ENCODE data around the gene SMARCA2.

SMARCA2 gene

DNA sequence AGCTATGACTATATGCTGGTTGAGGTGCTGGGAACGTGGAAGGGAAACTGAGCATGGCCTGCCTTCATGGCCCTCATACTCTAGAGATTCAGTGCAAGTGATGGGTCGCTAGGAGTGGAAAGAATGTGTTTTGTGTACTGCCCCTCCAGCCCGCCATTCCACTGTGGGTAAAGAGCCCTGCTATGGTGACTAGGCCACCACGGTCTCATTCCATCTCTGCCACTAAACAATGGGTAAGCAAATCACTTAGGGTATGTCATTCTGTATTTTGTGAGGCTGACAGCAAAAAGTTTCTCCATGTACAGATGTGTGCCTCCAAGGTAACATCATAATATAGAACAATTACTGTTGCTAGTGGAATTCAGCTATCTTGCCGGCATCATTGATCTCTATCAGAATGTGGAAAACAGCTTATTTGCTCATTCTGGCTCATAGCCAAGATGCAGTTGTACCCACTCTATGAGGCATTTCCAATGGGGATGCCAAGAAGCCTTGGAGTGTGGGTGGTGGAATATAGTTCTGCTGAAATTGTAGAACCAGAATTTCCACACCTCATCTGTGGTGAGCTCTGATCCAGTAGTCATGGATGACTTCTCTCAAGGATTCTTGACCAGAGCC is 12.5 kb downstream of the SMARCA2 start:
- Histone ChIP-seq H3K9me2 (replicated peaks; ENCODE audit: insufficient read depth, low read length) (no peaks in the 10 kb centered on the region), H3K36me3 (replicated peaks; ENCODE audit: insufficient read depth, low read length) (0 out of 2 replicates have a peak, but pooled peaks cover 2% of the 10 kb centered on the region), H3K4me2 (ENCODE audit: low read depth, low read length) (no peak overlapping the region), H3K79me2 (ENCODE audit: low read length) (peaks cover 85% of the 10 kb centered on the region), H3K27ac (ENCODE audit: low read length) (no peak overlapping the region), H4K20me1 (ENCODE audit: insufficient read depth, low read length) (no peaks in the 10 kb centered on the region), H3K4me3 (ENCODE audit: low read length) (no peak overlapping the region), H3K9me3 (replicated peaks; ENCODE audit: insufficient read depth, low read length) (no peaks in the 10 kb centered on the region), H2AFZ (ENCODE audit: low read length) (no peak overlapping the region), H3F3A (ENCODE audit: insufficient read depth, low read length) (no peaks in the 10 kb centered on the region), H3K27me3 (replicated peaks; ENCODE audit: insufficient read depth, low read length) (no peaks in the 10 kb centered on the region), H3K9ac (ENCODE audit: low read length) (no peak overlapping the region), H3K4me1 (ENCODE audit: low read length) (no peaks in the 10 kb centered on the region)
- TF ChIP-seq EZH2phosphoT487 (IDR thresholded peaks at IDR 0.05; ENCODE audit: low read length) (no peak), CTCF (IDR thresholded peaks at IDR 0.05; ENCODE audit: low read length) (no peak), EZH2 (optimal IDR thresholded peaks at IDR 0.05; ENCODE audit: low read depth, low read length) (no peak)
- no peak for DNase-seq

- Histone ChIP-seq H3K4me2 (ENCODE audit: low read depth, low read length) (no peak overlapping the region), H3K79me2 (ENCODE audit: low read length) (peaks cover 79% of the 10 kb centered on the region), H3K9me2 (replicated peaks; ENCODE audit: insufficient read depth, low read length) (no peaks in the 10 kb centered on the region), H3K9me3 (replicated peaks; ENCODE audit: insufficient read depth, low read length) (no peaks in the 10 kb centered on the region), H3K36me3 (replicated peaks; ENCODE audit: insufficient read depth, low read length) (0 out of 2 replicates have a peak, but pooled peaks cover 5% of the 10 kb centered on the region), H3K27ac (ENCODE audit: low read length) (no peak overlapping the region), H3F3A (ENCODE audit: insufficient read depth, low read length) (no peaks in the 10 kb centered on the region), H3K4me3 (ENCODE audit: low read length) (no peak overlapping the region), H4K20me1 (ENCODE audit: insufficient read depth, low read length) (no peaks in the 10 kb centered on the region), H3K9ac (ENCODE audit: low read length) (no peak overlapping the region), H3K27me3 (replicated peaks; ENCODE audit: insufficient read depth, low read length) (no peaks in the 10 kb centered on the region), H3K4me1 (ENCODE audit: low read length) (no peaks in the 10 kb centered on the region), H2AFZ (ENCODE audit: low read length) (no peak overlapping the region)
- TF ChIP-seq CTCF (IDR thresholded peaks at IDR 0.05; ENCODE audit: low read length), result no peak
- no peak for DNase-seq
Measured at GRCh38 chr9:2028888-2029287, 13.7 kb downstream of the SMARCA2 start.

- H3K79me2 ChIP-seq (ENCODE audit: low read length), result peaks cover 71% of the 10 kb centered on the region
- no peaks in the 10 kb centered on the region for H3K9me2 ChIP-seq (replicated peaks; ENCODE audit: insufficient read depth, low read length)
- no peak overlapping the region for H2AFZ ChIP-seq (ENCODE audit: low read length)
- H3K4me3 ChIP-seq (ENCODE audit: low read length), result no peak overlapping the region
- TF ChIP-seq EZH2 (optimal IDR thresholded peaks at IDR 0.05; ENCODE audit: low read depth, low read length), result no peak
- no peak for TF ChIP-seq EZH2phosphoT487 (IDR thresholded peaks at IDR 0.05; ENCODE audit: low read length)
- TF ChIP-seq CTCF (IDR thresholded peaks at IDR 0.05; ENCODE audit: low read length), result no peak
- H3K4me2 ChIP-seq (ENCODE audit: low read depth, low read length), result no peak overlapping the region
- H3K9ac ChIP-seq (ENCODE audit: low read length), result no peak overlapping the region
- no peaks in the 10 kb centered on the region for H3K4me1 ChIP-seq (ENCODE audit: low read length)
- no peaks in the 10 kb centered on the region for H3K27me3 ChIP-seq (replicated peaks; ENCODE audit: insufficient read depth, low read length)
- no peak for DNase-seq
- H4K20me1 ChIP-seq (ENCODE audit: insufficient read depth, low read length), result no peaks in the 10 kb centered on the region
- H3K9me3 ChIP-seq (replicated peaks; ENCODE audit: insufficient read depth, low read length), result no peaks in the 10 kb centered on the region
- 0 out of 2 replicates have a peak, but pooled peaks cover 5% of the 10 kb centered on the region for H3K36me3 ChIP-seq (replicated peaks; ENCODE audit: insufficient read depth, low read length)
- H3F3A ChIP-seq (ENCODE audit: insufficient read depth, low read length), result no peaks in the 10 kb centered on the region
- no peak overlapping the region for H3K27ac ChIP-seq (ENCODE audit: low read length)
Measured at GRCh38 chr9:2029666-2030170, 14.6 kb downstream of the SMARCA2 start.

All from MM.1S (cell line).